Suprapubic skin (tissue), 4 donors: ENCODE measurements around the gene NDUFB2. TPM values are rescaled to one million over a fixed set of nuclear protein-coding genes. Genes with fewer than 3 reads are reported as not detected.

Experiments
- DNase-seq, 2 donors: peaks; one replicate each; pipeline ENCODE4 v3.0.0-alpha.2; 2019; ENCODE audit warnings: low spot score in 2 of 2
- H3K27ac ChIP-seq: fragments of 200-600 bp; sonication (generic); one replicate; pipeline ENCODE4 v1.5.1; 2019
- H3K27me3 ChIP-seq: fragments of 200-600 bp; sonication (generic); one replicate; pipeline ENCODE4 v1.5.1; 2019
- H3K36me3 ChIP-seq: fragments of 200-600 bp; sonication (generic); one replicate; pipeline ENCODE4 v1.5.1; 2019
- H3K4me1 ChIP-seq: fragments of 200-600 bp; sonication (generic); one replicate; pipeline ENCODE4 v1.5.1; 2019
- H3K4me3 ChIP-seq: fragments of 200-600 bp; sonication (generic); one replicate; pipeline ENCODE4 v1.5.1; 2019; ENCODE audit warnings: mild to moderate bottlenecking
- H3K9me3 ChIP-seq: fragments of 200-600 bp; sonication (generic); one replicate; pipeline ENCODE4 v1.5.1; 2019
- CTCF ChIP-seq, 2 donors: fragments of 200-600 bp in 1 of 2; fragments of 450-650 bp in 1 of 2; sonication (generic) in 1 of 2; IDR thresholded peaks; one replicate each; pipeline ENCODE4 v1.5.1; 2016 to 2019; ENCODE audit warnings: antibody characterized with exemption in 2 of 2, mild to moderate bottlenecking in 1 of 2, moderate library complexity in 1 of 2
- EP300 ChIP-seq: sonication (generic); formaldehyde crosslinking; IDR thresholded peaks from one replicate; pipeline ENCODE4 v1.6.1; 2017; ENCODE audit warnings: antibody characterized with exemption
- POLR2A ChIP-seq, 2 donors: fragments of 450-650 bp; IDR thresholded peaks; one replicate each; pipeline ENCODE4 v1.6.1; 2017; ENCODE audit warnings: antibody characterized with exemption in 2 of 2, mild to moderate bottlenecking in 2 of 2, moderate library complexity in 2 of 2
- POLR2AphosphoS5 ChIP-seq, 3 donors: sonication (generic); formaldehyde crosslinking; IDR thresholded peaks; one replicate each; pipeline ENCODE4 v1.6.1; 2017; ENCODE audit warnings: antibody characterized with exemption in 3 of 3
- WGBS: methylation state at CpG from one replicate; pipeline ENCODE4 v1.1.5; 2018; 5-methylcytosine and 5-hydroxymethylcytosine counted together
- total RNA-seq, 4 donors: library from RNA; depleted of rRNA; stranded (reverse); fragments of >200 nt; gene quantifications; one replicate each; pipeline ENCODE4 v1.1.0, GENCODE V29; 2016

Gene NDUFB2
- total RNA-seq, 4 donors from 2014 or later, result 104 to 435 (median 229) TPM

GRCh38 chr7:140678081-140678815, 18.3 kb upstream of the NDUFB2 start:
- DNase-seq, result peak; percentile 45 to 76
- peaks cover 26% of the 10 kb centered on the region for H3K4me1 ChIP-seq
- no peaks in the 10 kb centered on the region for H3K9me3 ChIP-seq
- no peak for TF ChIP-seq POLR2AphosphoS5 (IDR thresholded peaks at IDR 0.05)
- TF ChIP-seq POLR2A (IDR thresholded peaks at IDR 0.05), result no peak
- TF ChIP-seq EP300, result no peak
- TF ChIP-seq CTCF (IDR thresholded peaks at IDR 0.05), result no peak
- 94% methylated on average over 20 of the region's 20 CpGs for WGBS
- H3K36me3 ChIP-seq, result peaks cover 47% of the 10 kb centered on the region
- no peaks in the 10 kb centered on the region for H3K27me3 ChIP-seq
- H3K4me3 ChIP-seq, result no peak overlapping the region
- H3K27ac ChIP-seq, result no peak overlapping the region

GRCh38 chr7:140678816-140679130, 17.7 kb upstream of the NDUFB2 start:
- H3K36me3 ChIP-seq, result peaks cover 52% of the 10 kb centered on the region
- 94% methylated on average over 7 of the region's 7 CpGs for WGBS
- DNase-seq, result peak; percentile 36 to 52

GRCh38 chr7:140679186-140679585, 17.3 kb upstream of the NDUFB2 start:
- peak; percentile 37 to 42 for DNase-seq
- WGBS, result 97% methylated on average over 9 of the region's 9 CpGs

More at GRCh38 chr7:140678816-140679130, 17.7 kb upstream of the NDUFB2 start:
- H3K4me1 ChIP-seq, result peaks cover 20% of the 10 kb centered on the region
- no peak overlapping the region for H3K4me3 ChIP-seq
- no peak overlapping the region for H3K27ac ChIP-seq
- no peak for TF ChIP-seq POLR2A (IDR thresholded peaks at IDR 0.05)
- no peak for TF ChIP-seq EP300
- TF ChIP-seq CTCF (IDR thresholded peaks at IDR 0.05), result no peak
- TF ChIP-seq POLR2AphosphoS5 (IDR thresholded peaks at IDR 0.05), result no peak
- no peaks in the 10 kb centered on the region for H3K27me3 ChIP-seq
- H3K9me3 ChIP-seq, result no peaks in the 10 kb centered on the region

GRCh38 chr7:140680886-140681285, 15.6 kb upstream of the NDUFB2 start:
- peaks cover 73% of the 10 kb centered on the region for H3K36me3 ChIP-seq
- peak in 1 of 2 donors; percentile 55 for DNase-seq
- H3K9me3 ChIP-seq, result no peaks in the 10 kb centered on the region
- no peaks in the 10 kb centered on the region for H3K27me3 ChIP-seq
- no peak overlapping the region for H3K27ac ChIP-seq
- no peaks in the 10 kb centered on the region for H3K4me1 ChIP-seq
- TF ChIP-seq POLR2AphosphoS5 (IDR thresholded peaks at IDR 0.05), result no peak
- no peak for TF ChIP-seq EP300
- TF ChIP-seq POLR2A (IDR thresholded peaks at IDR 0.05), result no peak
- TF ChIP-seq CTCF (IDR thresholded peaks at IDR 0.05), result no peak
- WGBS, result 90% methylated on average over 7 of the region's 7 CpGs
- H3K4me3 ChIP-seq, result no peak overlapping the region

More at GRCh38 chr7:140679186-140679585, 17.3 kb upstream of the NDUFB2 start:
- peaks cover 16% of the 10 kb centered on the region for H3K4me1 ChIP-seq
- TF ChIP-seq POLR2AphosphoS5 (IDR thresholded peaks at IDR 0.05), result no peak
- TF ChIP-seq CTCF (IDR thresholded peaks at IDR 0.05), result no peak
- TF ChIP-seq EP300, result no peak
- no peak for TF ChIP-seq POLR2A (IDR thresholded peaks at IDR 0.05)
- H3K36me3 ChIP-seq, result peaks cover 56% of the 10 kb centered on the region
- no peaks in the 10 kb centered on the region for H3K27me3 ChIP-seq
- H3K4me3 ChIP-seq, result no peak overlapping the region
- no peaks in the 10 kb centered on the region for H3K9me3 ChIP-seq
- no peak overlapping the region for H3K27ac ChIP-seq

GRCh38 chr7:140681766-140682165, 14.7 kb upstream of the NDUFB2 start:
- H3K36me3 ChIP-seq, result peaks cover 79% of the 10 kb centered on the region
- no peaks in the 10 kb centered on the region for H3K27me3 ChIP-seq
- 94% methylated on average over 3 of the region's 3 CpGs for WGBS
- no peak for DNase-seq
- H3K27ac ChIP-seq, result no peak overlapping the region
- H3K4me3 ChIP-seq, result no peak overlapping the region
- no peaks in the 10 kb centered on the region for H3K4me1 ChIP-seq
- no peaks in the 10 kb centered on the region for H3K9me3 ChIP-seq
- TF ChIP-seq POLR2AphosphoS5 (IDR thresholded peaks at IDR 0.05), result no peak
- TF ChIP-seq POLR2A (IDR thresholded peaks at IDR 0.05), result no peak
- no peak for TF ChIP-seq EP300
- no peak for TF ChIP-seq CTCF (IDR thresholded peaks at IDR 0.05)
